Hepatocyte (in vitro differentiated cells): ENCODE data around the gene INPP4B. TPM values are rescaled to one million over a fixed set of nuclear protein-coding genes. Genes with fewer than 3 reads are reported as not detected.

Experiments
- DNase-seq: peaks from one replicate; pipeline ENCODE4 v3.0.0-alpha.2; 2016; ENCODE audit warnings: low spot score
- H2AFZ ChIP-seq: fragments of 200-600 bp; sonication (generic); 2 replicates; pipeline ENCODE4 v1.6.0; 2016; ENCODE audit warnings: antibody characterized with exemption, mild to moderate bottlenecking
- H3K27ac ChIP-seq: fragments of 200-600 bp; sonication (generic); 2 replicates; pipeline ENCODE4 v1.5.1; 2016; ENCODE audit warnings: mild to moderate bottlenecking
- H3K27me3 ChIP-seq: fragments of 200-600 bp; sonication (generic); 2 replicates; pipeline ENCODE4 v1.6.1; 2016
- H3K36me3 ChIP-seq: fragments of 200-600 bp; sonication (generic); replicated peaks from 2 replicates; pipeline ENCODE4 v1.5.1; 2016; ENCODE audit warnings: low read depth; ENCODE audit not compliant: insufficient read depth
- H3K4me1 ChIP-seq: fragments of 200-600 bp; sonication (generic); 2 replicates; pipeline ENCODE4 v1.5.1; 2016; ENCODE audit warnings: mild to moderate bottlenecking, moderate library complexity; ENCODE audit not compliant: insufficient read depth
- H3K4me2 ChIP-seq: fragments of 200-600 bp; sonication (generic); 2 replicates; pipeline ENCODE4 v1.6.0; 2016
- H3K4me3 ChIP-seq: fragments of 200-600 bp; sonication (generic); 2 replicates; pipeline ENCODE4 v1.5.1; 2016; ENCODE audit warnings: mild to moderate bottlenecking
- H3K79me2 ChIP-seq: fragments of 200-600 bp; sonication (generic); 2 replicates; pipeline ENCODE4 v1.6.0; 2017; ENCODE audit warnings: mild to moderate bottlenecking
- H3K9me2 ChIP-seq: fragments of 200-600 bp; sonication (generic); replicated peaks from 2 replicates; pipeline ENCODE4 v1.6.0; 2017; ENCODE audit warnings: mild to moderate bottlenecking; ENCODE audit not compliant: insufficient read depth
- H3K9me3 ChIP-seq: fragments of 200-600 bp; sonication (generic); 2 replicates; pipeline ENCODE4 v1.5.1; 2016; ENCODE audit warnings: low read depth, mild to moderate bottlenecking
- H4K20me1 ChIP-seq: fragments of 200-600 bp; sonication (generic); 2 replicates; pipeline ENCODE4 v1.6.0; 2016; ENCODE audit warnings: mild to moderate bottlenecking; ENCODE audit not compliant: insufficient read depth, poor library complexity, severe bottlenecking
- CTCF ChIP-seq: fragments of 200-600 bp; sonication (generic); IDR thresholded peaks from 2 replicates; pipeline ENCODE4 v1.5.1; 2016; ENCODE audit warnings: antibody characterized with exemption, mild to moderate bottlenecking; ENCODE audit not compliant: poor library complexity
- EZH2 ChIP-seq: fragments of 200-600 bp; sonication (generic); IDR thresholded peaks from 2 replicates; pipeline ENCODE4 v1.6.1; 2016; ENCODE audit warnings: antibody characterized with exemption, mild to moderate bottlenecking, borderline replicate concordance
- EZH2phosphoT487 ChIP-seq: fragments of 200-600 bp; sonication (generic); IDR thresholded peaks from one replicate; pipeline ENCODE4 v1.6.1; 2018; ENCODE audit warnings: antibody characterized with exemption, mild to moderate bottlenecking, low read depth, moderate library complexity; ENCODE audit not compliant: unreplicated experiment, severe bottlenecking
- WGBS: methylation state at CpG from one replicate; pipeline ENCODE4 v1.1.6; 2016; ENCODE audit warnings: low lambda C conversion rate; ENCODE audit errors: missing lambda C conversion rate; 5-methylcytosine and 5-hydroxymethylcytosine counted together
- polyA plus RNA-seq: library from polyadenylated mRNA; unstranded; fragments of >200 nt; fragmentation: Nextera tagmentation; extraction: Ambion mirVana; gene quantifications from 2 replicates; pipeline ENCODE4 v1.2.1, GENCODE V29; 2016
- total RNA-seq: library from RNA; depleted of rRNA; stranded (reverse); fragments of >200 nt; gene quantifications from 2 replicates; pipeline ENCODE4 v1.2.3, GENCODE V29; 2014

INPP4B gene
- total and polyA plus RNA-seq, 2 experiments from 2014 or later: 4.2 to 7.1 TPM

DNA sequence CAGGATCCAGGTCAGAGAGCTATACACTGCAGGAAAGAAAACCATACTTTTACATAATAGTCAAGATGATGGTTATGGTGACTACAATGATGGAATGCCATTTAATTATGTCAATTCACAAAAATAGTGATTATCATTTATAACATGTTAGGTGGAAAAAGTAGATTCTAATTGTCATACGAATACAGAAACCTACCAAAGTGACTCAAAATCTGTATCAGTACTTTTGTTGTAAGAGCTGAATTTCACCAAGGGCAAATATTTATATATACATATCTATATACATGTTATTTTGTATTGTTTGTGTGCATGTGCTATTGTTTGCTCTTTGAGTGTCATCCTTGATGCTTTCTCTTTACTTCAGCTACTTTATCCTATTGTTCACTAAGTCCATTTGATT is 485.4 kb downstream of the INPP4B start:
- Histone ChIP-seq H3K36me3 (no peaks in the 10 kb centered on the region), H3K27ac (no peak overlapping the region), H3K4me2 (no peak overlapping the region), H3K79me2 (no peaks in the 10 kb centered on the region), H3K9me2 (no peaks in the 10 kb centered on the region), H4K20me1 (no peaks in the 10 kb centered on the region), H3K27me3 (no peaks in the 10 kb centered on the region), H2AFZ (no peak overlapping the region), H3K9me3 (no peaks in the 10 kb centered on the region), H3K4me1 (no peaks in the 10 kb centered on the region), H3K4me3 (no peak overlapping the region)
- DNase-seq: no peak
- 90% methylated on average over 1 of the region's 1 CpG for WGBS
- no peak for TF ChIP-seq EZH2
- no peak for TF ChIP-seq CTCF
- TF ChIP-seq EZH2phosphoT487: no peak

DNA sequence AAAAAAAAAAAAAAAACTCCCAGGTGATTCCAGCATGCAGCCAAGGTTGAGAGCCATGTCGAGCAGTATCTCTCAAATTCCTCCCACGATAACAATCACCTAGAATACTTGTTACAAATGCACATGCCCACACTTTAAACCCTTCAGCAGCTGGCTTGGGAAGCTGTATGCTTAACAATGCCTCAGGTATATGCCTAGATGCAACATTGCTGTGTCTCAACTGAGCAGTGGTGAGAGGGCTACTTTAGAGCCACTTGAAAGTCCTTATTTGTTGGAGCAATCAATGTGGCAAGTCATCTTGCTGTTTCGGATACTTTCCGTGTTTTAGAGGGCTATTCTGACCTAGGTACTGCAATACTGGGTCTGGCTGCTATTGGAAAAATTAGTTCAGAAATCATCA is 487.4 kb downstream of the INPP4B start:
- Histone ChIP-seq H3K4me3 (no peak overlapping the region), H3K4me2 (no peak overlapping the region), H2AFZ (no peak overlapping the region), H3K36me3 (no peaks in the 10 kb centered on the region), H3K27me3 (no peaks in the 10 kb centered on the region), H3K9me2 (no peaks in the 10 kb centered on the region), H4K20me1 (no peaks in the 10 kb centered on the region), H3K4me1 (peaks cover 8% of the 10 kb centered on the region), H3K79me2 (no peaks in the 10 kb centered on the region), H3K9me3 (no peaks in the 10 kb centered on the region), H3K27ac (no peak overlapping the region)
- TF ChIP-seq CTCF: no peak
- TF ChIP-seq EZH2: no peak
- no peak for TF ChIP-seq EZH2phosphoT487
- no peak for DNase-seq
- WGBS: 94% methylated on average over 4 of the region's 4 CpGs

DNA sequence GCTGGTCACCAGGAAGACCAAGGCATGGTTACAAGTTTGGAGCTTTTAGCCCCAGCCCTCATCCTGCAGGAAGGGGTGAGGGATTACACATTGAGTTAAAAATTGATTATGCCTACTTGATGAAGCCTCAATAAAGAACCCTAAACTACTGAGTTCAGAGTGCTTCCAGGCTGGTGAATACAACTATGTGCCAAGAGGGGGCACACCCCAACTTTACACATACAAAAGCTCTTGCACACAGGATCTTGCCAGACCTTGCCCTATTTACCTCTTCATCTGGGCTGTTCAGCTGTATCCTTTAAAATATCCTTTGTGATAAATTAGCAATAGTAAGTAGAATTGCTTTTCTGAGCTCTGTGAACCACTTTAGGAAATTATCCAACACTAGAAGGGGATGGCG is 489.3 kb downstream of the INPP4B start:
- Histone ChIP-seq H3K9me3 (no peaks in the 10 kb centered on the region), H3K27me3 (no peaks in the 10 kb centered on the region), H3K36me3 (no peaks in the 10 kb centered on the region), H3K9me2 (no peaks in the 10 kb centered on the region), H2AFZ (no peak overlapping the region), H3K4me3 (no peak overlapping the region), H3K4me1 (peaks cover 8% of the 10 kb centered on the region), H4K20me1 (no peaks in the 10 kb centered on the region), H3K4me2 (no peak overlapping the region), H3K27ac (no peak overlapping the region), H3K79me2 (no peaks in the 10 kb centered on the region)
- DNase-seq: no peak
- no peak for TF ChIP-seq EZH2phosphoT487
- no peak for TF ChIP-seq CTCF
- TF ChIP-seq EZH2: no peak
- 100% methylated on average over 1 of the region's 1 CpG for WGBS
